ENCODE results near the gene ACTR8. TPM values are rescaled to one million over a fixed set of nuclear protein-coding genes. Genes with fewer than 3 reads are reported as not detected.

ACTR8 gene
- total RNA-seq, 6 experiments from 2014 or later, result 6.7 to 12.0 (median 9.6) TPM

DNA sequence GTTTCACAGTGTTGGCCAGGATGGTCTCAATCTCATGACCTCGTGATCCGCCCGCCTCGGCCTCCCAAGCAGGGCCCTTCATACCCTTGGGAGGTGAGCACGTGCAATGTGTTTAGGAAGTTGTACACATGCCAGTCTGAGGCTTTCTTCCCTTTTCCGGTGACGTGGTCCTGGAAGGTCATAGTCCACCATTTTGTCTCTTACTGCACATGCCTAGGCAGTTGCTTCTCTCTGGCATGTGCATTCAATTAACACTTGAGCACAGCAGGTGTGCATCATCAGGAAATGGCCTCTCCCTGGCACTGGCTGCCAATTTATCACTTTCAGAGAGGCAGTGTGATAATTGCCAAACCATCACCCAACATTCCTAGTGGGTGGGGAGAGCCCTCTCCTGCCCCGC, 31.4 kb upstream of the ACTR8 start:
- Histone ChIP-seq H3K4me3 (no peak overlapping the region), H3K27me3 (no peaks in the 10 kb centered on the region), H3K36me3 (no peaks in the 10 kb centered on the region), H3K4me1 (peaks cover 0 to 3% (median 0%) of the 10 kb centered on the region in 4 donors), H3K27ac (no peak overlapping the region), H3K9me3 (no peaks in the 10 kb centered on the region)
- TF ChIP-seq POLR2A (IDR thresholded peaks at IDR 0.05), result no peak
- TF ChIP-seq, protein P1, sequence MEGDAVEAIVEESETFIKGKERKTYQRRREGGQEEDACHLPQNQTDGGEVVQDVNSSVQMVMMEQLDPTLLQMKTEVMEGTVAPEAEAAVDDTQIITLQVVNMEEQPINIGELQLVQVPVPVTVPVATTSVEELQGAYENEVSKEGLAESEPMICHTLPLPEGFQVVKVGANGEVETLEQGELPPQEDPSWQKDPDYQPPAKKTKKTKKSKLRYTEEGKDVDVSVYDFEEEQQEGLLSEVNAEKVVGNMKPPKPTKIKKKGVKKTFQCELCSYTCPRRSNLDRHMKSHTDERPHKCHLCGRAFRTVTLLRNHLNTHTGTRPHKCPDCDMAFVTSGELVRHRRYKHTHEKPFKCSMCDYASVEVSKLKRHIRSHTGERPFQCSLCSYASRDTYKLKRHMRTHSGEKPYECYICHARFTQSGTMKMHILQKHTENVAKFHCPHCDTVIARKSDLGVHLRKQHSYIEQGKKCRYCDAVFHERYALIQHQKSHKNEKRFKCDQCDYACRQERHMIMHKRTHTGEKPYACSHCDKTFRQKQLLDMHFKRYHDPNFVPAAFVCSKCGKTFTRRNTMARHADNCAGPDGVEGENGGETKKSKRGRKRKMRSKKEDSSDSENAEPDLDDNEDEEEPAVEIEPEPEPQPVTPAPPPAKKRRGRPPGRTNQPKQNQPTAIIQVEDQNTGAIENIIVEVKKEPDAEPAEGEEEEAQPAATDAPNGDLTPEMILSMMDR (IDR thresholded peaks at IDR 0.05), result no peak
- 85% methylated on average over 6 of the region's 8 CpGs for WGBS (ENCODE audit: insufficient coverage, low coverage, low lambda C conversion rate, missing lambda C conversion rate)
- DNase-seq (no peak), ATAC-seq (no peak)
- intact Hi-C loops (cut with DNase I), result no loop called here

DNA sequence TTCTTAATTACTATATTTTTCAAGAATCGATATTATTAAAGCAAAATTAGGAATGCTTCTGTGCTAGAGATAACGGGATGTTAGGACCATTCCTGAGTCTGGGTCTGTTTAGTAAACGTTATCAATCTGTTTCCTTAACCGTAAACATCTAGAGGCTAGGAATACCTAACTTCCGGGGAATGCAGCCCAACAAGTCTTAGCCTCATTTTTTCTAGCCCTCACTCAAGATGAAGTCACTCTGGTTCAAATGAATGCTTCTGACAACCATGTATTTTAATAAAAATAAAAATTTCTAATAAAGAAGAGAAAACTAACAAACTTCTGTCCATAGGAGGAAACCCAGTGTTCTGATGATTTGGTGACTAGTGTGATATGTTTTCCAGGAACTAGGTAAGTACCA, 20.8 kb upstream of the ACTR8 start:
- 61% methylated on average over 5 of the region's 5 CpGs for WGBS (ENCODE audit: insufficient coverage, low coverage, low lambda C conversion rate, missing lambda C conversion rate)

DNA sequence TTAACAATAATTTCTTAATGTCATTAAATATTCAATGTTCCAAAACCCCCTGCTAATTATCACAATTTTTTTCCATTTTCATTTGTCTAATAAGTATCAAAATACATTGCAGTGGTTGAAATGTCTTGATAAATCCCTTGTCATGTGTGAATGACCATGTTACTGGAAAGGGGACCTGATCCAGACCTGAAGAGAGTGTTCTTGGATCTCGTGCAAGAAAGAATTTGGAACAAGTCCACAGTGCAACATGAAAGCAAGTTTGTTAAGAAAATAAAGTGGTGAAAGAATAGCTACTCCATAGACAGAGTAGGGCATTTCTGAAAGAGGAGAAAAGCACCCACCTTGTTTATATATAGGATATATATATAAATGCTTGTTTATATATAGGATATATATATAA, 20.1 kb upstream of the ACTR8 start:
- ATAC-seq (no peak), DNase-seq (no peak)
- Histone ChIP-seq H3K27ac (no peak overlapping the region), H3K27me3 (peaks cover 0 to 3% of the 10 kb centered on the region in 2 donors), H3K36me3 (no peaks in the 10 kb centered on the region), H3K4me3 (no peak overlapping the region), H3K4me1 (no peaks in the 10 kb centered on the region), H3K9me3 (no peaks in the 10 kb centered on the region)
- no peak for TF ChIP-seq POLR2A (IDR thresholded peaks at IDR 0.05)
- TF ChIP-seq, protein P1 (IDR thresholded peaks at IDR 0.05), result no peak
- intact Hi-C loops (cut with DNase I), result no loop called here
- 8% methylated on average over 1 of the region's 1 CpG for WGBS (ENCODE audit: insufficient coverage, low coverage, low lambda C conversion rate, missing lambda C conversion rate)

More for the DNA sequence above, 20.8 kb upstream of the ACTR8 start:
- DNase-seq, result no peak
- Histone ChIP-seq H3K4me3 (no peak overlapping the region), H3K4me1 (no peaks in the 10 kb centered on the region), H3K27ac (no peak overlapping the region), H3K9me3 (no peaks in the 10 kb centered on the region), H3K36me3 (no peaks in the 10 kb centered on the region), H3K27me3 (no peaks in the 10 kb centered on the region)
- no peak for ATAC-seq
- TF ChIP-seq, protein P1 (IDR thresholded peaks at IDR 0.05), result no peak
- TF ChIP-seq POLR2A (IDR thresholded peaks at IDR 0.05), result no peak
- intact Hi-C loops (cut with DNase I), result no loop called here

DNA sequence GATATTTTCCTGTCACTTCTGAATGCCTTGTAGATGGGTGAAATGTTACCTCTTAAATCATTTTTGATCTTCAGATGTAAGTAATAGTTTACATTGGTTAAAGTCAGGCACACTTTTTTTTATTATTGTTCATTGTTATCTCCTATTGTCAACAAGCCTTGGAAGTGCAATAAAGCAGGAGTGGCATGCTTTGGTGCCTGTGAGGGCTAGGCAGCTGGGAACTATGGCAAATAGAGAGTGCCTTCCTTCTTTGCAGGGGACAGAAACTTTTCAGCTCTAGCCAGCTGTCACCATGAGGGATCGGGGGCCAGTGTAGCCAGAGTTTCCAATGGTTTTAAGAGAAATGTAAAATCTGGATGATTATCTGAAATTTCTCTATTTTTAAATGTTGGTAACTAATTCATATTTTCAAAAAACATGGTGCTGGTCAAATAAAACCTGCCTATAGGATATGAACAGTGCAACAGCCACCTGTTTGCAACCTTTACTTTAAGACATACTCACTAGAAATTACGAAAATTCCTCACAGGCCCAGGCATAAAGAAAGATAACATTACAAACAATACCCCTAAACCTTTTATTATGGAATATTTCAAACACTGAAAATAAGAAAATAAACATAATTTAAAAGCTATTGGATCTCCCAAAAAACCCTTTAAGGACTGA, 18.8 kb upstream of the ACTR8 start:
- H3K36me3 ChIP-seq, result no peaks in the 10 kb centered on the region
- DNase-seq (no peak), ATAC-seq (no peak)
- peaks cover 0 to 3% of the 10 kb centered on the region in 2 donors for H3K27me3 ChIP-seq
- H3K9me3 ChIP-seq, result no peaks in the 10 kb centered on the region
- TF ChIP-seq POLR2A (IDR thresholded peaks at IDR 0.05), result no peak
- TF ChIP-seq, protein P1 (IDR thresholded peaks at IDR 0.05), result no peak
- intact Hi-C loops (cut with DNase I), result no loop called here
- 85% methylated on average over 2 of the region's 2 CpGs for WGBS (ENCODE audit: insufficient coverage, low coverage, low lambda C conversion rate, missing lambda C conversion rate)
- H3K4me3 ChIP-seq, result no peak overlapping the region
- no peak overlapping the region for H3K27ac ChIP-seq
- H3K4me1 ChIP-seq, result no peaks in the 10 kb centered on the region
